ENCODE measurements around the gene IL7R.
"Not testable (repeated sequence)": the region's sequence is repeated elsewhere in the genome, so short reads cannot be mapped to it uniquely, and the experiment has no call there.

IL7R gene

GRCh38 chr5:35845508-35845907 is 11.2 kb upstream of the IL7R start:
- not testable (repeated sequence) for DNase-seq

GRCh38 chr5:35847491-35847890 is 9.2 kb upstream of the IL7R start:
- no peak for DNase-seq

- DNase-seq: no peak
These were observed 8.7 kb upstream of the IL7R start for GRCh38 chr5:35847961-35848360.

GRCh38 chr5:35849860-35850259 is 6.8 kb upstream of the IL7R start:
- no peak for DNase-seq

- DNase-seq: no peak
These were observed 5.6 kb upstream of the IL7R start for GRCh38 chr5:35850967-35851680.

GRCh38 chr5:35852084-35852734 is 4.5 kb upstream of the IL7R start:
- no peak for DNase-seq

- no peak for DNase-seq
These were observed 3.9 kb upstream of the IL7R start for GRCh38 chr5:35852773-35853172.

- DNase-seq: peak; percentile 59
These were observed 3.1 kb upstream of the IL7R start for GRCh38 chr5:35853631-35854030.

- DNase-seq: peak; percentile 57
These were observed 2.4 kb upstream of the IL7R start for GRCh38 chr5:35854248-35854647.

GRCh38 chr5:35855187-35855586 is 1.5 kb upstream of the IL7R start:
- no peak for DNase-seq

- not testable (repeated sequence) for DNase-seq
These were observed 416 bp upstream of the IL7R start for GRCh38 chr5:35856186-35856764.

- no peak for DNase-seq
These were observed 1.0 kb downstream of the IL7R start for GRCh38 chr5:35857606-35858205.

- no peak for DNase-seq
These were observed 2.5 kb downstream of the IL7R start for GRCh38 chr5:35859101-35859661.

GRCh38 chr5:35860686-35861085 is 4.0 kb downstream of the IL7R start:
- DNase-seq: no peak

- no peak for DNase-seq
These were observed 5.0 kb downstream of the IL7R start for GRCh38 chr5:35861718-35862117.

- DNase-seq: no peak
These were observed 5.4 kb downstream of the IL7R start for GRCh38 chr5:35862126-35862525.

GRCh38 chr5:35863159-35863558 is 6.5 kb downstream of the IL7R start:
- DNase-seq: no peak

- no peak for DNase-seq
These were observed 11.3 kb downstream of the IL7R start for GRCh38 chr5:35867998-35868397.

GRCh38 chr5:35869685-35870277 is 13.1 kb downstream of the IL7R start:
- DNase-seq: no peak

GRCh38 chr5:35870605-35871004 is 13.9 kb downstream of the IL7R start:
- no peak for DNase-seq

- DNase-seq: no peak
These were observed 19.8 kb downstream of the IL7R start for GRCh38 chr5:35876454-35876853.

- no peak for DNase-seq
These were observed 20.2 kb downstream of the IL7R start for GRCh38 chr5:35876922-35877321.

GRCh38 chr5:35877655-35878054 is 21.0 kb downstream of the IL7R start:
- DNase-seq: no peak
